Measurements from ENCODE around the gene VWA8.

The VWA8 gene

GRCh38 chr13:41562083-41562482 is 398.8 kb downstream of the VWA8 start:
- TF ChIP-seq CTCF (conservative IDR thresholded peaks at IDR 0.05) (no peak), ZFX (IDR thresholded peaks at IDR 0.05) (no peak)
- no peak overlapping the region for H3K27ac ChIP-seq

- no peak for TF ChIP-seq CTCF (conservative IDR thresholded peaks at IDR 0.05)
- H3K27ac ChIP-seq, result no peak overlapping the region
Measured at GRCh38 chr13:41561170-41561569, 399.7 kb downstream of the VWA8 start.

- H3K27ac ChIP-seq, result no peak overlapping the region
- TF ChIP-seq CTCF (conservative IDR thresholded peaks at IDR 0.05) (no peak), ZFX (IDR thresholded peaks at IDR 0.05) (no peak)
Measured at GRCh38 chr13:41558781-41559560, 401.9 kb downstream of the VWA8 start.

GRCh38 chr13:41557719-41558118 is 403.2 kb downstream of the VWA8 start:
- no peak overlapping the region for H3K27ac ChIP-seq
- no peak for TF ChIP-seq ZFX (IDR thresholded peaks at IDR 0.05)
- TF ChIP-seq CTCF (conservative IDR thresholded peaks at IDR 0.05), result no peak

GRCh38 chr13:41554626-41555386 is 406.1 kb downstream of the VWA8 start:
- TF ChIP-seq CTCF (conservative IDR thresholded peaks at IDR 0.05), result no peak
- TF ChIP-seq ZFX (IDR thresholded peaks at IDR 0.05), result no peak

GRCh38 chr13:41554180-41554579 is 406.7 kb downstream of the VWA8 start:
- TF ChIP-seq ZFX (IDR thresholded peaks at IDR 0.05), result no peak
- TF ChIP-seq CTCF (conservative IDR thresholded peaks at IDR 0.05), result no peak
- no peak overlapping the region for H3K27ac ChIP-seq

More at GRCh38 chr13:41554626-41555386, 406.1 kb downstream of the VWA8 start:
- no peak overlapping the region for H3K27ac ChIP-seq

GRCh38 chr13:41552031-41552430 is 408.9 kb downstream of the VWA8 start:
- no peak overlapping the region for H3K27ac ChIP-seq
- TF ChIP-seq CTCF (conservative IDR thresholded peaks at IDR 0.05) (no peak), ZFX (IDR thresholded peaks at IDR 0.05) (no peak)

Measured in C4-2B (cell line).